Peyer's patch (tissue), 4 donors: ENCODE data around the gene GPR15. TPM values are rescaled to one million over a fixed set of nuclear protein-coding genes. Genes with fewer than 3 reads are reported as not detected.

Source experiments
- DNase-seq, 3 donors: peaks; one replicate each; pipeline ENCODE4 v3.0.0-alpha.2; 2017 to 2019
- H3K27ac ChIP-seq, 4 donors: fragments of 200-600 bp; sonication (generic); one replicate each; pipeline ENCODE4 v1.5.1; 2016 to 2019
- H3K27me3 ChIP-seq, 2 donors: fragments of 200-600 bp; sonication (generic); one replicate each; pipeline ENCODE4 v1.5.1; 2019
- H3K36me3 ChIP-seq, 3 donors: fragments of 200-600 bp; sonication (generic); one replicate each; pipeline ENCODE4 v1.5.1; 2016 to 2019
- H3K4me1 ChIP-seq, 4 donors: fragments of 200-600 bp; sonication (generic); one replicate each; pipeline ENCODE4 v1.5.1; 2016 to 2019
- H3K4me3 ChIP-seq, 4 donors: fragments of 200-600 bp; sonication (generic); 1 replicate in 3 of 4; 2 replicates in 1 of 4; pipeline ENCODE4 v1.5.1; 2016 to 2019; ENCODE audit warnings: mild to moderate bottlenecking in 1 of 4
- H3K9me3 ChIP-seq, 4 donors: fragments of 200-600 bp; sonication (generic); one replicate each; pipeline ENCODE4 v1.5.1; 2016 to 2019; ENCODE audit warnings: mild to moderate bottlenecking in 1 of 4
- POLR2A ChIP-seq, 2 donors: fragments of 450-650 bp; IDR thresholded peaks; one replicate each; pipeline ENCODE4 v1.5.1; 2017; ENCODE audit warnings: antibody characterized with exemption in 2 of 2, mild to moderate bottlenecking in 2 of 2, moderate library complexity in 2 of 2
- total RNA-seq, 4 donors: library from RNA; depleted of rRNA; stranded (reverse); fragments of >200 nt; gene quantifications; one replicate each; pipeline ENCODE4 v1.1.0, GENCODE V29; 2016
- TF ChIP-seq, protein P1 (sequence below), 6 experiments: fragments of 450-650 bp in 4 of 6; fragments of 200-600 bp in 2 of 6; sonication (generic) in 1 of 6; IDR thresholded peaks; one replicate each; pipeline ENCODE4 v1.5.1; 2017 to 2019; ENCODE audit warnings: antibody characterized with exemption in 6 of 6, mild to moderate bottlenecking in 3 of 6, moderate library complexity in 1 of 6

Gene GPR15
- total RNA-seq, 4 donors from 2014 or later, result 1.2 to 26.4 (median 5.1) TPM; not detected in 1

DNA sequence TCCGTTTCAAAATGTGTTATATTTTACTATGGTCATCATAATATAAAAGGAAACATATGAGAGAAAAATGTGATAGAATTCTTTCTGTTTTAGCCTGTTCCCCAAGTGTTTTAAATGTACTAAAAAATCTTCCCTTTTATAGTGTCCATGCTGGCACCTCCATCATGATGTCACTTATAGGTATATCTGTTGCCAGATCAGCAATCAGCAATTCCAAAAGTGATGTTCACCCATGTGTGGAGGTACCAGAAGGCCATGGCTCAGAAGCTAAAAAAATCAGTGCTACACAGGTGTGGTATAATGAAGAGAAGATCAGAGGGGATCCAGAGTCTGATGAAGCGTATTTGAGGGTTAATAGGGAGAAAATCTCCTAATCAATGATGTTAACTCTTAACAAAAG lies 1.1 kb upstream of the GPR15 start:
- peak overlapping the region in 1 of 4 donors; percentile 69 for H3K27ac ChIP-seq
- no peaks in the 10 kb centered on the region for H3K36me3 ChIP-seq
- DNase-seq, result no peak
- TF ChIP-seq POLR2A (IDR thresholded peaks at IDR 0.05), result no peak
- TF ChIP-seq, protein P1, sequence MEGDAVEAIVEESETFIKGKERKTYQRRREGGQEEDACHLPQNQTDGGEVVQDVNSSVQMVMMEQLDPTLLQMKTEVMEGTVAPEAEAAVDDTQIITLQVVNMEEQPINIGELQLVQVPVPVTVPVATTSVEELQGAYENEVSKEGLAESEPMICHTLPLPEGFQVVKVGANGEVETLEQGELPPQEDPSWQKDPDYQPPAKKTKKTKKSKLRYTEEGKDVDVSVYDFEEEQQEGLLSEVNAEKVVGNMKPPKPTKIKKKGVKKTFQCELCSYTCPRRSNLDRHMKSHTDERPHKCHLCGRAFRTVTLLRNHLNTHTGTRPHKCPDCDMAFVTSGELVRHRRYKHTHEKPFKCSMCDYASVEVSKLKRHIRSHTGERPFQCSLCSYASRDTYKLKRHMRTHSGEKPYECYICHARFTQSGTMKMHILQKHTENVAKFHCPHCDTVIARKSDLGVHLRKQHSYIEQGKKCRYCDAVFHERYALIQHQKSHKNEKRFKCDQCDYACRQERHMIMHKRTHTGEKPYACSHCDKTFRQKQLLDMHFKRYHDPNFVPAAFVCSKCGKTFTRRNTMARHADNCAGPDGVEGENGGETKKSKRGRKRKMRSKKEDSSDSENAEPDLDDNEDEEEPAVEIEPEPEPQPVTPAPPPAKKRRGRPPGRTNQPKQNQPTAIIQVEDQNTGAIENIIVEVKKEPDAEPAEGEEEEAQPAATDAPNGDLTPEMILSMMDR (IDR thresholded peaks at IDR 0.05), result no peak
- no peak overlapping the region for H3K4me3 ChIP-seq
- no peaks in the 10 kb centered on the region for H3K27me3 ChIP-seq
- H3K9me3 ChIP-seq, result no peaks in the 10 kb centered on the region
- H3K4me1 ChIP-seq, result no peaks in the 10 kb centered on the region

DNA sequence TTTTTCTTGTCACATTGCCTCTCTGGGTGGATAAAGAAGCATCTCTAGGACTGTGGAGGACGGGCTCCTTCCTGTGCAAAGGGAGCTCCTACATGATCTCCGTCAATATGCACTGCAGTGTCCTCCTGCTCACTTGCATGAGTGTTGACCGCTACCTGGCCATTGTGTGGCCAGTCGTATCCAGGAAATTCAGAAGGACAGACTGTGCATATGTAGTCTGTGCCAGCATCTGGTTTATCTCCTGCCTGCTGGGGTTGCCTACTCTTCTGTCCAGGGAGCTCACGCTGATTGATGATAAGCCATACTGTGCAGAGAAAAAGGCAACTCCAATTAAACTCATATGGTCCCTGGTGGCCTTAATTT lies 478 bp downstream of the GPR15 start:
- TF ChIP-seq POLR2A (IDR thresholded peaks at IDR 0.05), result no peak
- no peak for DNase-seq
- Histone ChIP-seq H3K27ac (peak overlapping the region in 3 of 4 donors; percentile 49 to 69 (median 62)), H3K9me3 (no peaks in the 10 kb centered on the region), H3K4me3 (peak overlapping the region in 3 of 4 donors; percentile 25 to 30 (median 26)), H3K36me3 (no peaks in the 10 kb centered on the region), H3K27me3 (no peaks in the 10 kb centered on the region), H3K4me1 (no peaks in the 10 kb centered on the region)

DNA sequence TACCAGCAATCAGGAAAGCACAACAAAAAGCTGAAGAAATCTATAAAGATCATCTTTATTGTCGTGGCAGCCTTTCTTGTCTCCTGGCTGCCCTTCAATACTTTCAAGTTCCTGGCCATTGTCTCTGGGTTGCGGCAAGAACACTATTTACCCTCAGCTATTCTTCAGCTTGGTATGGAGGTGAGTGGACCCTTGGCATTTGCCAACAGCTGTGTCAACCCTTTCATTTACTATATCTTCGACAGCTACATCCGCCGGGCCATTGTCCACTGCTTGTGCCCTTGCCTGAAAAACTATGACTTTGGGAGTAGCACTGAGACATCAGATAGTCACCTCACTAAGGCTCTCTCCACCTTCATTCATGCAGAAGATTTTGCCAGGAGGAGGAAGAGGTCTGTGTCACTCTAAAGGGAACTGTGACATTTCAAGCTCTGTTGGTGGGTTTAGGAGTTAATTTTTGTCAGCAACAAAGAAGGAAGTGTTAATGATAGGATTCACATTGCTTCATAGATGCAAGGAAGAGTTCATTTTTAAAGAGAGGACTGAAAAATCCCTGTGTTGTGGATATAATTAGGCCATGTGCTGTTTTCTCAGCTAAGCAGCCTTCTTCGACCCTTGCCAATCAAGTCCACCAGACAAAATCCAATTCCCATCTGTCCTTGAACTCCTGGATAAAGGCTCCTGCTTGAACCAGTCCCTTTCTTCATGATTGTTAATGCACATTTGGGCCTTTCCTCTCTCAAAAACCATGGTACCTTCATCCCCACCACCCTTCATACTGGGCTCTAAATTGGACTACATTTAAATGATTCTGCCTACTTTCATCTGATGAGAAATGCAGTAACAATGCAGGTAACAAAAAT lies 1.2 kb downstream of the GPR15 start:
- DNase-seq, result no peak
- Histone ChIP-seq H3K36me3 (no peaks in the 10 kb centered on the region), H3K27ac (peak overlapping the region in 3 of 4 donors; percentile 49 to 69 (median 62)), H3K27me3 (no peaks in the 10 kb centered on the region), H3K4me3 (peak overlapping the region in 3 of 4 donors; percentile 25 to 30 (median 26)), H3K9me3 (no peaks in the 10 kb centered on the region), H3K4me1 (no peaks in the 10 kb centered on the region)
- TF ChIP-seq POLR2A (IDR thresholded peaks at IDR 0.05), result no peak
- TF ChIP-seq, protein P1 (IDR thresholded peaks at IDR 0.05), result no peak

DNA sequence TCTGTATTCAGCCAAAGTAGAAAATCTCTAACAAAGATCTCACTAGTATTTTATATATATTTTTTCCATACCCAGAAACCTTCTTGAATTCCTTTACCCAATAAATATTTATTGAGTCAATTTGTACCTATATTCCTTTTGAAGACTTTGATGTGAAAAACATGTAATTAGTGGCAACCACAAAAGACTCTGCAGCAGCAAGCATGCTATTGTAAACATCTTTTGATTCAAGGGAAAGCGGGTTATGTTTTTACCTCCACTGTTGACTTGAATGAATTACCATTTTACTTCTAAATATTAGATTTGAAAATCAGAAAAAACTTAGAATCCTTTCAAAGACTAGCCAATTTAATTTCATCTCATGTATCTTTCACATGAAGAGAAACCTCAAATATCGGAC lies 2.4 kb downstream of the GPR15 start:
- H3K4me1 ChIP-seq, result no peaks in the 10 kb centered on the region
- no peak for DNase-seq
- TF ChIP-seq, protein P1 (IDR thresholded peaks at IDR 0.05), result no peak
- TF ChIP-seq POLR2A (IDR thresholded peaks at IDR 0.05), result no peak
- no peaks in the 10 kb centered on the region for H3K9me3 ChIP-seq
- H3K4me3 ChIP-seq, result peak overlapping the region in 1 of 4 donors; percentile 19
- H3K27ac ChIP-seq, result peak overlapping the region in 2 of 4 donors; percentile 62 to 69
- H3K27me3 ChIP-seq, result no peaks in the 10 kb centered on the region
- no peaks in the 10 kb centered on the region for H3K36me3 ChIP-seq

DNA sequence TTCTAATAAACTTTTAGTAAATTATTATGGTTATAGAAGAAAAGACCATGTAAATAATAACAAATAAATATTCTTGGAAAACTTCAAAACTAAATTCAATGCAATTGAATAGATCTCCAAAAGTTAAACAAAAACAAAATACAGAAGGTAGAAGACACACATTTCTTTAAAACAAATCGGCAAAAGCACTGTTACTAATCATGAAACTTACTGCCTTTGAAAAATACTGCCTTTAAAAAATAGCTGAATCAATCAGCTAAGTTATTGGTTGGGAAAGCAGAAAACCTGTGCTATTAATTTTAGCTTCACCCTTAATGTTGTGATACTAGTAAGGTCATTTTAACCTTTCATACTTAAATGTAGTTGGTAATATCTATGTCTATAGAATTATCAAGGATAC lies 3.0 kb downstream of the GPR15 start:
- Histone ChIP-seq H3K27me3 (no peaks in the 10 kb centered on the region), H3K9me3 (no peaks in the 10 kb centered on the region), H3K27ac (peak overlapping the region in 2 of 4 donors; percentile 62 to 69), H3K4me3 (peak overlapping the region in 1 of 4 donors; percentile 19), H3K4me1 (no peaks in the 10 kb centered on the region), H3K36me3 (no peaks in the 10 kb centered on the region)
- no peak for DNase-seq
- TF ChIP-seq, protein P1 (IDR thresholded peaks at IDR 0.05), result no peak
- no peak for TF ChIP-seq POLR2A (IDR thresholded peaks at IDR 0.05)

DNA sequence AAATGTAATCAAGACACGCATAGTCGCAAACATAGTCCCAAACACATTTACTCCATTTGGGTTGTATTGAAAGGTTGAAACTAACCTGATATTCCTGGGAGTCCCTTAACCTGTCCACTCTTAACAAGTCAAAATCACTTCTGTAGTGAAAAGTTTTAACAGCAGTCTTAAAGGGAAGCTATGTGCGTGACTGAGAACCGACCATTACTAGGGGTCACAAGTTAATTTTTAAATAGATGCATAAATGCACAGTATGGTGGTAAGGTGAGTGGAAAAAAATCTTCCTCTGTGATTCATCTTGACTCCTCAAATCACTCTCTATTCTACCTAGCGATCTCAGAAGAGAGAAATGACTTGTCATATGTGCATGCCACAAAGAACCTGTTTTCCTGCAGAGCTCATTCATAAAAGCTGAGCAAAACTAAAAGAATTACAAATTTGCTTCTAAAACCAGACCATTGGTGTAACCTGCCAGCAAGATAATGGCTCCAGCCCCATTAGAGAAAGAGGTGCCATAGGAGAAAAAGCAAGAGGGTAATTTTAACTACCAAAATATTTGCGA lies 4.8 kb downstream of the GPR15 start:
- DNase-seq, result no peak
- H3K9me3 ChIP-seq, result no peaks in the 10 kb centered on the region
- H3K27me3 ChIP-seq, result no peaks in the 10 kb centered on the region
- TF ChIP-seq, protein P1 (IDR thresholded peaks at IDR 0.05), result no peak
- no peak for TF ChIP-seq POLR2A (IDR thresholded peaks at IDR 0.05)
- peak overlapping the region in 1 of 4 donors; percentile 1 for H3K4me3 ChIP-seq
- H3K27ac ChIP-seq, result peak overlapping the region in 3 of 4 donors; percentile 28 to 62 (median 59)
- no peaks in the 10 kb centered on the region for H3K4me1 ChIP-seq
- no peaks in the 10 kb centered on the region for H3K36me3 ChIP-seq
